Inflammatory macrophage (primary cell): ENCODE results near the gene CELF5.

Experiments used
- DNase-seq, 2 donors: peaks; one replicate each; pipeline ENCODE4 v3.0.0-alpha.2; 2020 to 2022
- total RNA-seq, 18 experiments: gene quantifications; one replicate each; lab custom pipeline; 2026; ENCODE audit warnings: mixed read lengths in 6 of 18, inconsistent platforms in 2 of 18; lab: John Stamatoyannopoulos, UW

CELF5 gene
- 0 to 0.26 (median 0.08) reads per million in 18 experiments for total RNA-seq

GRCh38 chr19:3224346-3225168 is at the start of gene CELF5:
Gene CELF5, plus strand, starts transcription at chr19:3224661. Its CDS starts 79 bp downstream, at chr19:3224740.
- peak in 1 of 2 donors; percentile 19 for DNase-seq

- DNase-seq, result no peak
Observed at GRCh38 chr19:3175781-3176714, 48.4 kb upstream of the CELF5 start.

- peak in 1 of 2 donors; percentile 55 for DNase-seq
Observed at GRCh38 chr19:3176715-3177501, 47.6 kb upstream of the CELF5 start.

- DNase-seq, result peak; percentile 46 to 58
Observed at GRCh38 chr19:3178377-3178972, 46.0 kb upstream of the CELF5 start, which contains the start of gene S1PR4. Gene S1PR4, plus strand, starts transcription at chr19:3178769. Its CDS starts 24 bp downstream, at chr19:3178793.

- DNase-seq, result peak; percentile 41 to 49
Observed at GRCh38 chr19:3178973-3179738, 45.3 kb upstream of the CELF5 start.

GRCh38 chr19:3179739-3180293 is 44.6 kb upstream of the CELF5 start:
- peak; percentile 16 to 66 for DNase-seq

GRCh38 chr19:3183721-3184641 is 40.5 kb upstream of the CELF5 start:
- no peak for DNase-seq

- no peak for DNase-seq
Observed at GRCh38 chr19:3184847-3185460, 39.5 kb upstream of the CELF5 start.

GRCh38 chr19:3185461-3186159 is 38.9 kb upstream of the CELF5 start, which contains the start of gene NCLN:
Gene NCLN, plus strand, starts transcription at chr19:3185930. Its CDS starts 101 bp downstream, at chr19:3186031.
- DNase-seq, result peak; percentile 94 to 97

- peak in 1 of 2 donors; percentile 12 for DNase-seq
Observed at GRCh38 chr19:3186160-3186688, 38.2 kb upstream of the CELF5 start.

GRCh38 chr19:3186891-3187661 is 37.4 kb upstream of the CELF5 start:
- DNase-seq, result peak; percentile 44 to 77

GRCh38 chr19:3187662-3188511 is 36.6 kb upstream of the CELF5 start:
- DNase-seq, result no peak

GRCh38 chr19:3188627-3189596 is 35.5 kb upstream of the CELF5 start:
- DNase-seq, result peak in 1 of 2 donors; percentile 21

GRCh38 chr19:3189702-3190469 is 34.6 kb upstream of the CELF5 start:
- no peak for DNase-seq
